HK-2 (cell line): ENCODE measurements around the gene MYO7B.

Source experiments
- DNase-seq: peaks from one replicate; pipeline ENCODE4 v3.0.0-alpha.2; 2018; ENCODE audit not compliant: unreplicated experiment

The MYO7B gene

GRCh38 chr2:127679680-127680361, 144.3 kb downstream of the MYO7B start:
- DNase-seq = no peak

- DNase-seq = no peak
Observed at GRCh38 chr2:127680706-127681287, 145.3 kb downstream of the MYO7B start.

GRCh38 chr2:127681288-127681804, 145.9 kb downstream of the MYO7B start:
- DNase-seq = no peak

- DNase-seq = no peak
Observed at GRCh38 chr2:127681976-127682857, 146.7 kb downstream of the MYO7B start.

GRCh38 chr2:127683056-127683455, 147.6 kb downstream of the MYO7B start:
- no peak for DNase-seq

GRCh38 chr2:127683757-127684156, 148.3 kb downstream of the MYO7B start:
- DNase-seq = no peak

GRCh38 chr2:127685410-127686080, 150.1 kb downstream of the MYO7B start:
- DNase-seq = no peak
